SIG-M5 treated with dmso at 0.1 percent for 504 hours (cell line): Measurements from ENCODE around the gene SMARCC2.

Experiments
- DNase-seq: peaks from one replicate; lab custom pipeline; 2025; ENCODE audit not compliant: unreplicated experiment; lab: John Stamatoyannopoulos, UW

Gene SMARCC2

DNA sequence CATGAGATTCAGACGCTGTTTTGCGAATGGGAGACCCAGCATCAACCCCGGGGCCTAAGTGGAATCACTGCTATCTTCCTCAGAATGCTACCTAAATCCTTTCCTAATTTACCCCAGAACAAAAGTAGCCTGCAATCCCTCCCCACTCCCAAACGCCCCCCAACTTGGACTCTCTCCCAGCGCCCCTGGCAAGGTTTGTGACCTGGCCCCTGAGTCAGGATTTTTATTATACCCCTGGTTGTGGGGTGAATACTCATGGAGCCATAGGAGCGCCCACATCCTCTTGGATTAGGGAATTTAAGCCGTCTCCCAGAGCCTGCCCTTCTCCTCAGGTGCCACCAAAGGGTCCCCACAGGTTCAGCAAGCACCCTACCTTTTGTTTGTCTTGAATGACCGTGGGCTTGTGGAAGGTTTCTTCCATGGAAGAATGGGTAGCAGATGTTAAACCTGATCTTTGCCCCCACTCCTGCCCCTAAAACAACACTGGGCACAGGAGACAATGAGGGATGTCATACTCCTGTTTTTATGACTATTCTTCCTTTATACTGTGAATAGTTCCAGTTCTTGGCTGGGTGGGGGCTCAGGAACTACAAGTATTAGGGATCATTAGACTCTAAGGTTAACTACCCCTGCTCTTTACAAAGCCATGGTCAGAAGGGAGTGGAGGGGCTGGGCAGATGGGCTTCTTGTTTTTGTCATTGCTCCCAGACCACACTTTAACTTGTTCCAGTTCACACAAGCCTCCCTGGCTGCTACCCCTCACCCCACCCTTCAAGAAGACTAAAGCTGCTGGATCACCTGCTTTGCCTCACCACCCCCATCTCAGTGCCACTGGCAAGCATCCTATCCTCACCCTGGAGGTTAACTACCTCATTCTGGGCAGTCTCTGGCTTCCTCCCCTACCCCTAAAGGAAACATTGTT lies 36.3 kb downstream of the SMARCC2 start:
- no peak for DNase-seq

DNA sequence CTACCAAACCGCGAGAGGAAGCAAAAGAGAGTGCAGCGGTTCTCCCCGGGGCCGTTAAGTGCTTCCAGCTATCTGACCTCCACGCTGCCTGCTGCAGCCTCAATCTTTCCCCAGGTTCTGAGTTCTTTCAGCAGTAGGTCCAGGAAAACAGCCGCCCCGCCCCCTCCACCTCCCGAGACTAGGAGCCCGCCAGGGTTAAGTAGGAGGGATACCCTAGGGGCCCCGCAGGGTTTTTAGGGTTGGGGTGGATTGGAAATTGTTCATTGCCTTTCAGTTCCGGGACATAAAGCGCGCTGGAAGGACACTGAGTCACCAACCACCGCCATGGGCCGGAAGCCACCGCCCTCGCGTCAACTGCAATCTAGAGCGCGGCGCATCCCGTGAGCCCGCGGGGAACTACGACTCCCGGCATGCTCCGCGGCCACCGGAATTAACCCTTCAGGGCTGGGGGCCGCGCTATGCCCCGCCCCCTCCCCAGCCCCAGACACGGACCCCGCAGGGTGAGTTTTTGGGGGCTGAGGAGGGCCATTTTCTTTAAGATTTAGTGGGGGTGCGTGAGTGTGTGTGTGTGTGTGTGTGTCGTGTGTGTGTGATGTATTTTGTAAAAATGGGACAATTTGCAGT lies 37.0 kb downstream of the SMARCC2 start, which contains the start of gene MYL6B:
MYL6B (plus strand) TSS at position 456 of the 624 bp plus-strand sequence. CDS start 1,332 bp downstream, outside the sequence.
- peak; percentile 96 for DNase-seq

DNA sequence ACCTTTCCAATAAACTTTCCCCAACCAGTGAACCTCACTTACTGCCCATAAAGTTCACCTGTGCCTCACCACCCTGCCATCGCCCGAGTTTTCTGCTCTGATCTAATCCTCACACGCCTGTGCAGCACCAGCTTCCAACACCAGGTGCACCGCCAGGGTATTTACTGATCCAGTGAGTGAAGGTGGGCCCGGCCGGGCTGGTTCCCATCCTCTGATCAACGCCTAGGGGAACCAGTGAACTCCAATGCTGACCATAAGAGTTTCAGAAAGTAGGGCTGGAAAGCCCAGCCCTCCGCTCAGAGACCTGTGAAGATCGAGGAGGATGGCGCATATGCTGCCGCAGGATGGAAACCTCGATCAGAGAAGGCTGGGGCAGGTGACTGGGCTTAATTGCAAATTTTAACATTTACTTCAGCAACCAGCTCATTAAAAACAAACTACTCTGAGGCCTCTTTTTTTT lies 37.6 kb downstream of the SMARCC2 start:
- DNase-seq: peak; percentile 64

DNA sequence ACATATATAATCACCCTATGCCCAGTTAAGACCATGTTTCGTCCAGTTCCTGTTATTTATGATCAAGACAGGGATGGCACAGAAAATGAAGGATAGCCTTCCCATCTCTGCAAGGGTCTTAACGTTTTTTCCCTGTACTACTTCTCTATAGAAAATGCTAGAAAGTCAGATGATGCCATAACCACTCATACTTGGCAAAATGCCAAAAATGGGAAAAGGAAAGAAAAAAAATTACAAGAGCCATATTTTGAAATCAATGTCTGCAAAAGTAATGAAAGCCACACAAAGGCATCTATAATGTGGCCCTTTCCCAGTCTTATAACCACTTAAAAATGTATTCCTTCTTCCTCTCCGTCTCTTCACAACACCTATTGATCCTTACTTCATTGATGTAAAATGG lies 38.7 kb downstream of the SMARCC2 start:
- DNase-seq: no peak

DNA sequence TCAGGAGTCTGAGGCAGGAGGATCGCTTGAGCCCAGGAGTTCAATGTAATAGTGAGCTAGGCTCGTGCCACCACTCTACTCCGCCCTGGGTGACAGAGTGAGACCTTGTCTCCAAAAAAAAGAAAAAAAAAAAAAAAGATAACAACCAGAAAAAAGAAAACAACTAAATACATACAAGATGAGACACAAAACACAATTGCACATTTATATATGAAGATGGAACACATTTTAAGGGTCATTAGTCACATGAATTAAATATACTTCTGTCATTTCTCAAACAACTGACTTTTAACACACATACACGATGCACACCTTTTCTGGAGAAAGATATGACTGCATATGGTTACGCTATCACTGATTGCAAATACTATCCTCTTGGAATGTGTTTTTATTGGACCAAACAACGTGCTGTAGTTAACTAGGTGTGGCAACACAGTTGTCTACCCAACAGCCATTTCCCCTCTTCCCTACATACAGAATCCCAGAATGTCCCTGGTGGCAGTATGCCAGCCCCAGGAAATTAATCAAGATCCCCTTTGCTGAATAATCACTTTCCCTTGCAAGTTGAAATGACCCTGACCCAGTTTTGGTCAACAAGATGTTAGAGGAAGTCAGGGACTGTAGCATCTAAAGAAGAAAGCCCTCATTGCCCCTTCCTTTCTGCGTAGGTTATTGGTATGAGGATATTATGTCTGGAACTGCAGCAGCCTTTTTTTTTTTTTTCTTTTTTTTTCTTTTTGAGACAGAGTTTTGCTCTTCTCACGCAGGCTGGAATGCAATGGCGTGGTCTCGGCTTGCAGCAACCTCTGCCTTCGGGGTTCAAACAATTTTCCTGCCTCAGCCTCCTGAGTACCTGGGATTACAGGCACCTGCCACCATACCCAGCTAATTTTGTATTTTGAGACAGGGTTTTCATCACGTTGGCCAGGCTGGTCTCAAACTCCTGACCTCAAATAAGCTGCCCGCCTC lies 42.5 kb downstream of the SMARCC2 start:
- no peak for DNase-seq

DNA sequence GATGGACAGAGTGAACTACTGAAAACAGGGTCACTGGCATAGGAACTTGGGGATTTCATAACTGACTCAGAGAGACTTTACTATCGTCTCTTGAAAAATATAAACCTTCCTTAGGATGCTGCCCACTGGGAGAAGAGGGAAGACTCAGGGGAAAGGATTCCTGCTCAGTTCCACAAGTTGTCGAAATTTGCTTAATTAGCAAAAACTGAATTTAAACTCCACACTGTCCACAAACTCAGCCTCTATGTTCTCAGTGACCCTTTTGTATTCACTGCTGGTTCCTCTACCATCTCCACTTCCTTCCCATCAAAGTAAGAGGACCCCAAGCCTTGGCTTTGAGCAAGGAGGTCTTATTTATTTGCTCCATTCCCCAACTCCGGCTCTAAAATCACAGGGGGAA lies 44.1 kb downstream of the SMARCC2 start:
- DNase-seq: no peak

DNA sequence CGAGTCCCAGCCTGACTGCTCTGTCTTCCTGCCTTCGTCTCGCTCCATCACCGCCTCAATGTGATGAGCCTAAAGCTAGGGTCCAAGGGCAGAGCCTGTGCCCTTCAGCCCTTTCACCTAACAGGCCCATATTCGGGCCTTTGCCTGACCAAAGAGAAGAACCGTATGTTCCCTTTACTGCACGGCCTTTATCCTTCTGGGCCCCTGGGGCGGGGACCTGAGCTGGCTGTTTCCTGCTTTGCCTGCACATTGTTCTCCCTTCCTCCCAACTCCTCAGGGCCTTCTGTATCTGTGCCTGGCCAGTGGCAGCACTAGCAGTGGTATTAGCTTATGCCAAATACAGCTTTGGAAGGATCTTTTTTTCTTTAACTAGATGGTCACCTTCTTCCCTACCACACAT lies 45.4 kb downstream of the SMARCC2 start:
- no peak for DNase-seq

DNA sequence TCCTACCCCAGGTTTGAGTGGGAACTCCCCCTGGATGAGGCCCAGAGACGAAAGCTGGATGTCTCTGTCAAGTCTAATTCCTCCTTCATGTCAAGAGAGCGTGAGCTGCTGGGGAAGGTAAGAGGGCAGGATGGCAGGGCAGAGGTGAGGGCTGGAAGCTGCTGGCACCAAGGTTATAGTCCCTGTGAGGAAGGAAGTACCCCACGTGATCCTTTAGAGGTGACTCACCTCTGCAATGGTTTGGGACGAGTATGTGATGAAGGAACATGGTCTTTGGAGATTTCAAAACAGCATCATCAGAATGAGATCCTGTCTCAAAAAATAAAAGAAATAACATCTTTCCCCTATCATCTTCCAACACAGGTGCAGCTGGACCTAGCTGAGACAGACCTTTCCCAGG lies 46.1 kb downstream of the SMARCC2 start:
- no peak for DNase-seq

DNA sequence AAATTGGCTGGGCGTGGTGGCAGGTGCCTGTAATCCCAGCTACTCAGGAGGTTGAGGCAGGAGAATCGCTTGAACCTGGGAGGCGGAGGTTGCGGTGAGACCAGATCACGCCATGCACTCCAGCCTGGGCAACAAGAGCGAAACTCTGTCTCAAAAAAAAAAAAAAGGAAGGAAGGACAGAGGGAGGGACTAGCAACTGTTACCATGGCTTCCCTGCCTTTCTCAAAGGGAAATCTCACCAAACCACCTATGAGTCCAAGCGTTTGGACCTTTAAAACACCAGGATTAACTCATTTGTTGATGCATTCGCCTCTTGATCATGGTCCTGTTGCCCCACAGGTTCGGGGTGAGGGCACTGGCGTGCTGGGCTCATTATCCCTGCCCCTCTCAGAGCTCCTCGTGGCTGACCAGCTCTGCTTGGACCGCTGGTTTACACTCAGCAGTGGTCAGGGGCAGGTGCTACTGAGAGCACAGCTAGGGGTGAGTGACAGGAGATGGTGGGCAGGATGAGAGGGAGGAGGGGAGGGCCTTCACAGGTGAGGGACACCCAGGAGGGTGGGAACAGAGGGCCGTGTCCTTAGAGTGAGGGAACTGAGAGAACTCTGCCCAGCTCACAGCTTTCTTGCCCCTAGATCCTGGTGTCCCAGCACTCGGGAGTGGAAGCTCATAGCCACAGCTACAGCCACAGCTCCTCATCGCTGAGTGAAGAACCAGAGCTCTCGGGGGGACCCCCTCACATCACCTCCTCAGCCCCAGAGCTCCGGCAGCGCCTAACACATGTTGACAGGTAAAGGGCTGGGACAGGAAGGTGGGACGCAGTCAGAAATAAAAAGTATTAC lies 47.1 kb downstream of the SMARCC2 start:
- DNase-seq: no peak

DNA sequence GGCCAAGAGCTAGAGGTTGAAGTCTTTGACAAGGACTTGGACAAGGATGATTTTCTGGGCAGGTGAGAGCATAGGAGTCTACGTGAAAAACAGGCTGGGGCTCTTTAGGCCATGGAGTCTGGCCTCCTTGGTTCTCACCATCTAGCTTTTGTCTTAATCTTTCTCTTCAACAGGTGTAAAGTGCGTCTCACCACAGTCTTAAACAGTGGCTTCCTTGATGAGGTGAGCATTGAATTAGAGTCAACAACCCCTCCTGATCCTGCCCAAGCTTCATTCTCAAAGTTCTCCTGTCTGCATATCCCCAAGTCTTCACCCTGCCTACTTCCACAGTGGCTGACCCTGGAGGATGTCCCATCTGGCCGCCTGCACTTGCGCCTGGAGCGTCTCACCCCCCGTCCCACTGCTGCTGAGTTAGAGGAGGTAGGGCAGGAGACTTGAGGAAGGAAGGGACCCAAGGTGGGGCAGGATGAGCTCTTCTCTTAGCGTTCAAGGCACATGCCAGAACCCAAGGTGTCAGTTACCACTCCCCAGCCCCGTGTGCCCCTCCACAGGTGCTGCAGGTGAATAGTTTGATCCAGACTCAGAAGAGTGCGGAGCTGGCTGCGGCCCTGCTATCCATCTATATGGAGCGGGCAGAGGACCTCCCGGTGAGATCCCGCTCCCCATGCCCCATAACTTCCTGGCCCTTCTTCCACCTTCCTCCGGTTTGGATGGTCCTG lies 51.3 kb downstream of the SMARCC2 start:
- DNase-seq: no peak

DNA sequence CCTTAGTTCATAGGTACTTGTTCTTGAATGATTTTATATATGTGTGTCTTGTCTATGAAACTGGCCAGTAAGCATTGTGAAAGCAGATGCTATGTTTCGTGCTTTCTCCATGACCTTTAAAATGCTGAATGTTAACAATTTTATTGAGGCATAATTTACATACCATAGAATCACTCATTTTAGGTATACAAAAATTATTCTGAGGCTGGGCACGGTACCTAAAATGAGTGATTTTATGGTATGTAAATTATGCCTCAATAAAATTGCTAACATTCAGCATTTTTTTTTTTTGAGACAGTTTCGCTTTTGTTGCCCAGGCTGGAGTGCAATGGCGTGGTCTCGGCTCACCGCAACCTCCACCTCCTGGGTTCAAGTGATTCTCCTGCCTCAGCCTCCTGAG lies 54.4 kb downstream of the SMARCC2 start:
- no peak for DNase-seq

DNA sequence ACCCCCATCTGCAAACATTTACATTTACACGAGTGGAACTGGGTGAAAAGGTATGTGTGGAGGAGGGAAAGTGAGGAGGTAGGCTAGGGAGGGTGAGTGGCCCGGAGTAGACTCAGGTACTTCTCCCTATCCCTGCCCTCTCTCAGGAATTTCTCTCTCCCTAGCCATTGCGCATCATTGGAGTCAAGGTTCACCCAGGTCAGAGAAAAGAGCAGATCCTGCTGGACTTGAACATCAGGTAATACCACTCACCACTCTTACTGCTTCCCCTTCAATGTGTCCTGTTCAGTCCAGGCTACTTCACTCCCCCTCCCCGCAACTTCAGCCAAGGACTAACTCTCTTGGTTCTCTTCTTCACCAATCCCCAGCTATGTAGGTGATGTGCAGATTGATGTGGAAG lies 58.4 kb downstream of the SMARCC2 start:
- DNase-seq: no peak

DNA sequence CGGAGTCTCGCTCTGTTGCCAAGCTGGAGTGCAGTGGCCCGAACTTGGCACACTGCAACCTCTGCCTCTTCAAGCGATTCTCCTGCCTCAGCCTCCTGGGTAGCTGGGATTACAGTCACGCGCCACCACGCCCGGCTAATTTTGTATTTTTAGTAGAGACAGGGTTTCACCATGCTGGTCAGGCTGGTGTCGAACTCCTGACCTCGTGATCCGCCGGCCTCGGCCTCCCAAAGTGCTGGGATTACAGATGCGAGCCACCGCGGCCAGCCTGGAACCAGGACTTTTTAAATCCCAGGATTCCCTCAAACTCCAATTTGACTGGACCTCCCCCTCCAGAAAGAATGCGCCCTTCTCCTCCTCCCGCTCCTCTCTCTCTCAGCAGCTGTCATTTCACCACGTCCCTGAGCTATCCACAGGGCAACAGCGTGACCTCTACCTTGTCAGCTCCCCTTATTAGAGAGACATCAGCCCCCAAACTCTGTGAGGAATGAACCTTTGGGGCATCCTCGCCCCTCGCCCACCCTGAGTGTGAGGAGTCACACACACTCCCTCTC lies 59.3 kb downstream of the SMARCC2 start:
- no peak for DNase-seq

DNA sequence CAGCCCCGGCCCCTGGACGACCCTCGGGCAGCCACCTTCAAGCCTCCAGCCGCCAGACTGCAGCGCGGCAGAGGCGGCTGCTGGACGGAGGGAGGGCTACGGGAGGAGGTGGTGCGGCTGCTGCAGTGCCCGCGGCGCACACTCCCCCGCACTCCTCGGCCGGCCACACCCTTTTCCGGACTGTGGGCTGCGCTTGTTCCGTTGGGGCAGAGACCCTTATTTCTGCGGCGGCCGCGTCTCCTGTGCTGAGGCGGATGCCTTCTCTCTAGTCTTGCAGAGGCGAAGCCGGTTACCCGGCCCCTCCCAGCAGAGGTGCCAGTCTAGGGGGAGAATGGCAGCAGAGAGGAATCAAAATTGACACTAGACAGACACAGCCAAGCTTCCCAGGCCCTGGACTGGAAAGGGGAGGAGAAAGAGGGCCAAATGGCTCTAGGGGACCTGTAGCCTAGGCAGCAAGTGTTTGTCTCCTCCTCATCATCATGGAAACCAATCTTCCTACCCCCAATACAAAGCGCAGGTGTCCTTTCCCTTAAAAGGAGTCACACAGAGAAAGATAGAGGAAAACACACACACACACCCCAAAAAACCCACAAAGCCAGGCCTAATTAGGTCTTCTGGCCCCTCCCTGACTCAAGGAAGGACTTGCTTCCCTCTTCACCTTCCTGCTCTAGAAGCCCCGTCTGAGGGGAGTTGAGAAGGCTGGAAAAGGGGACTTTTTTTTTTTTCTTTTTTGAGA lies 59.9 kb downstream of the SMARCC2 start:
- DNase-seq: peak; percentile 78

DNA sequence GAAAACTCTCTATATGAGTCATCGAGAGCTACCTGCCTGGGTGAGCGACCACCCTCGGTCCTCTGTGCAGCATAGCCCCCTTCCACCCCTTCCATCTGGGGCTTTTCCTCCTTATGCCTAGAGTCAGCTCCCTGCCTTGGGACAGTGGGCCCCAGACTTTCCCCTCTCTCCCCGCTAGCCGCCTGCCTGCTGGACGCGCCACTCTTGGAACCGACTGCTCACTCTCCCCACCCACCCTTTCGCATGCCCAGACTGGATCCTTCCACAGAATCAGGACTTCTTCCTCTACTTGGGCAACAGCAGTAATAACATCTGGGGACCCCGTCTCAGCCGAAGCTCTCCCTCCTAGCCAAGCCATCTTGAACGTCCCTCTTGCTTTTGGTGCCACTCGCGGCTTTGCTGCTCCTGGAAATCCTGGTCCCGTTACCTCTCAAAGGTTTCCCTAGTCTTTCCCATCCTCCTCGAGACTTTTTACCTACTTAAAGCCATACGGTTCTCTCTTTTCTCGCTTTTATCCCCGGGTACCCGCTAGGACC lies 60.5 kb downstream of the SMARCC2 start:
- DNase-seq: peak; percentile 42

DNA sequence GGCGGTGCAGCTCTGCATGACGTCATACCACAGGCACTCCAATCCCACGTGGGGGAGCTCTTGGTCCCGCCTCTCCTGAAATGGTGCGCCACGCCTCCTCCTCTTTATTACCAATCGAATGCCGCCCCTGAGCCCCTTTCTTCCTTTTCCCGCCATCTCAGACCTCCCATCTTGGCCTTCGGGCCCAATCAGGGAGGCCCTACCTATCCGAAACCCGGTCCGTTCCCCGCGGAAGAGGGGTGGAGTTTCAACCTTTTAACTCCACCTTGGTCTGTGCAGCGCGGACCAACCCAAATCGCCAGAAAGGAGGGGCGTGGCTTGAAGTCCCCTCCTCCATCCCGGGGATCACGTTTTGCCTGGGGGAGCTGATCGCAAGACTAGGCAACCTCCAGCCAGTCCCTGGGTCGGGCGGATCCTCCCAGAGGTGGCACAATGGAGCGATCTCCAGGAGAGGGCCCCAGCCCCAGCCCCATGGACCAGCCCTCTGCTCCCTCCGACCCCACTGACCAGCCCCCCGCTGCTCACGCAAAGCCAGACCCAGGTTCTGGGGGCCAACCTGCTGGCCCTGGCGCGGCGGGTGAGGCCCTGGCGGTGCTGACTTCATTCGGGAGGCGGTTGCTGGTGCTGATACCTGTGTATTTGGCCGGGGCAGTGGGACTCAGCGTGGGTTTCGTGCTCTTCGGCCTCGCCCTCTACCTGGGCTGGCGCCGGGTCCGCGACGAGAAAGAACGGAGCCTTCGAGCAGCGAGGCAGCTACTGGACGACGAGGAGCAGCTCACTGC lies 61.2 kb downstream of the SMARCC2 start, which contains the start of gene ESYT1:
ESYT1 (plus strand) TSS at position 380 of the 782 bp plus-strand sequence; CDS start at position 433, 53 bp downstream.
- DNase-seq: peak; percentile 100

DNA sequence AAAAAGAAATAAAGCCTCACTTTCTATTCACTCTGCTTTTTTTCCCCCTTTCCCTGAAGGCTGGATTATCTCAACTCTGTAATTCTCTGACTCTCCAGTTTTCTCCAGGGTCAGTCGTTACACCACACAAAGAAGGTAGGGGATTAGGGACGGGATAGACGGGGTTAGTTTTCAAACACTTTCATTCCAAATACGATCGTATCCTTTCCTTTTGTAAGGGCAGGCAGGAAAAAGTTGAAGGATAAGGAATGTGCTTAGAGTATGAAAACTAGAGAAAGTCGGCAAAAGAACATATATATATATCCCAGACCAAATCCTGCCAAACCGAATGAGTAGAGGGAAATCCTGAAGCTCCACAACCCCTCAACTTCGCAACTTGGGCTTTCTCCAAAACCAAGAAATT lies 61.8 kb downstream of the SMARCC2 start:
- no peak for DNase-seq
